Left ventricle myocardium inferior (tissue), 1 donor: ENCODE measurements around the gene AKIRIN1. TPM values are rescaled to one million over a fixed set of nuclear protein-coding genes. Genes with fewer than 3 reads are reported as not detected.
A peak's percentile ranks its signal among the peaks of the same experiment; 100 is the strongest.

Experiments
- DNase-seq: peaks from one replicate; pipeline ENCODE4 v3.0.0-alpha.2; 2020
- H3K27ac ChIP-seq: fragments of 200-600 bp; replicated peaks from 2 replicates; pipeline ENCODE4 v1.8.0; 2021
- H3K27me3 ChIP-seq: fragments of 200-600 bp; 2 replicates; pipeline ENCODE4 v1.8.0; 2021; ENCODE audit warnings: low read depth
- H3K36me3 ChIP-seq: fragments of 200-600 bp; 2 replicates; pipeline ENCODE4 v1.8.0; 2021
- H3K4me1 ChIP-seq: fragments of 200-600 bp; 2 replicates; pipeline ENCODE4 v1.8.0; 2021
- H3K4me3 ChIP-seq: fragments of 200-600 bp; 2 replicates; pipeline ENCODE4 v1.8.0; 2021; ENCODE audit warnings: mild to moderate bottlenecking, moderate library complexity
- H3K9me3 ChIP-seq: fragments of 200-600 bp; replicated peaks from 2 replicates; pipeline ENCODE4 v1.8.0; 2021
- CTCF ChIP-seq: fragments of 200-600 bp; IDR thresholded peaks from 2 replicates; pipeline ENCODE4 v1.8.0; 2021; ENCODE audit warnings: antibody characterized with exemption, mild to moderate bottlenecking, borderline replicate concordance
- intact Hi-C: fragments of 100-400 bp; cut with micrococcal nuclease; formaldehyde crosslinking; loops from one replicate; pipeline ENCODE4 v1.11.0; 2022
- total RNA-seq: library from RNA; stranded (reverse); fragmentation: NEBNext Ultra II Directional; extraction: Animal tissue kit (Norgen Biotek cat#: 25700); gene quantifications from one replicate; pipeline ENCODE4 v1.2.1, GENCODE V29; 2021
- donor health status: DM: no; HTN: yes; CAD: no; lungs with severe emphysema.

AKIRIN1 gene
- total RNA-seq, 1 donor from 2014 or later, result 61.5 TPM

- no peak for TF ChIP-seq CTCF
- DNase-seq, result no peak
- peaks cover 39% of the 10 kb centered on the region for H3K36me3 ChIP-seq
- no peaks in the 10 kb centered on the region for H3K27me3 ChIP-seq
- H3K9me3 ChIP-seq, result no peaks in the 10 kb centered on the region
- peak overlapping the region; percentile 75 for H3K4me3 ChIP-seq
- H3K4me1 ChIP-seq, result peaks cover 54% of the 10 kb centered on the region
- peak overlapping the region; percentile 96 for H3K27ac ChIP-seq
- intact Hi-C loops, result no loop called here
These were observed 35.9 kb downstream of the AKIRIN1 start for GRCh38 chr1:39026866-39027507.

DNA sequence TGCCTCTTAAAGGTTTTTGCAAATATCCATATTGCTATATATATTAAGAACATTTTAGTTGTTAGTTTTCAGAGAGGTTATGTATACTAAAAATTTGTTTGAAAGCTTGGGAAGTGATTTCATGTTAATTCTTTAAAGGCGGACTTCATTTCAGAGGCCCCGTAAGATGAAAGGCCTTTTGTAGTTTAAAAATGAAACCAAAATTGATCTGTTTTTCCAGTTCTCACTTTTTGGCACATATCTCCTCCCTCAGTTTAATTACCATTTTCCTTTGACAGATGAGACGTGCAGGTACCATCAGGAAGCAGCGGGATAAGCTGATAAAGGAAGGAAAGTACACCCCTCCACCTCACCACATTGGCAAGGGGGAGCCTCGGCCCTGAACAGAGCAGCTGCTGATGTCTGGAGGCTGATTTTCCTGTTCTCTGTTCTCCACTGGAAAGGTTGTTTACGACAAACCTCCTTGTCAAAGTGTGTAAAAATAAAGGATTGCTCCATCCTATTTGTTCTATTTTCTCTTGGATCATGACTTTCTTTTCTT lies 43.1 kb downstream of the AKIRIN1 start:
- Histone ChIP-seq H3K36me3 (peaks cover 94% of the 10 kb centered on the region), H3K4me1 (peaks cover 31% of the 10 kb centered on the region), H3K9me3 (no peaks in the 10 kb centered on the region), H3K27ac (peak overlapping the region; percentile 48), H3K27me3 (no peaks in the 10 kb centered on the region), H3K4me3 (peak overlapping the region; percentile 6)
- no peak for TF ChIP-seq CTCF
- no peak for DNase-seq
- intact Hi-C loops, result no loop called here

DNA sequence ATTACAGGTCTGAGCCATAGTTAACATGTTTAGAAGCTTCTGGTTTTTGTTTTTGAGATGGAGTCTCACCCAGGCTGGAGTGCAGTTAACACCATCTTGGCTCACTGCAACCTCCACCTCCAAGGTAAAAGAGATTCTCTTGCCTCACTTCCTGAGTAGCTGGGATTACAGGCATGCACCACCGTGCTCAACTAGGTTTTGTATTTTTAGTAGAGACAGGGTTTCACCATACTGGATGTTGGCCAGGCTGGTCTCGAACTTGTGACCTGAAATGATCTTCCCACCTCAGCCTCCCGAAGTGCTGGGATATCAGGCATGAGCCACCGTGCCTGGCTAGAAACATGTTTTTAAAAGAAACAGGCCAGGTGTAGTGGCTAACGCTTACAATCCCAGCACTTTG lies 45.6 kb downstream of the AKIRIN1 start:
- intact Hi-C loops, result no loop called here
- H3K27ac ChIP-seq, result no peak overlapping the region
- no peak for TF ChIP-seq CTCF
- H3K4me3 ChIP-seq, result no peak overlapping the region
- no peaks in the 10 kb centered on the region for H3K9me3 ChIP-seq
- peaks cover 10% of the 10 kb centered on the region for H3K4me1 ChIP-seq
- no peaks in the 10 kb centered on the region for H3K27me3 ChIP-seq
- no peak for DNase-seq
- H3K36me3 ChIP-seq, result peaks cover 84% of the 10 kb centered on the region

DNA sequence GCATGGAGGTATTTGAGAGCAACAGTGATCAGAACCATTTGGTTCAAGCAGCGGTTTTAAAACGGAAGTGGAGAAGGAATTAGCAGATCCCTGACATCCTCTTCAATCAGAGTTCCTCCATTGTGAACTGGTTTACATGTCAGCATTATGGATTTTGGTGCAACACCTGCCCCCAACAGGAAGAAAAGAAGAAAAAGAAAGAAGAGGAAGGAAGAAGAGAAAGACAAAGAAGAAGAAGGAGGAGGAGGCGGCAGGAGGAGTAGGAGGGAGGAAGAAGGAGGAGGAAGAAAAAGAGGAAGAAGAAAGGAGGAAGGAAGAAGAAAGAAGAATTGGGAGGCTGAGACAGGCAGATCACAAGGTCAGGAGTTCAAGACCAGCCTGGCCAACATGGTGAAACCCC lies 52.4 kb downstream of the AKIRIN1 start:
- peaks cover 40% of the 10 kb centered on the region for H3K36me3 ChIP-seq
- no peaks in the 10 kb centered on the region for H3K9me3 ChIP-seq
- no peak for TF ChIP-seq CTCF
- intact Hi-C loops, result no loop called here
- no peak overlapping the region for H3K4me3 ChIP-seq
- peaks cover 22% of the 10 kb centered on the region for H3K4me1 ChIP-seq
- H3K27me3 ChIP-seq, result no peaks in the 10 kb centered on the region
- H3K27ac ChIP-seq, result no peak overlapping the region
- no peak for DNase-seq

GRCh38 chr1:39044762-39045161 lies 53.7 kb downstream of the AKIRIN1 start:
- H3K4me1 ChIP-seq, result peaks cover 22% of the 10 kb centered on the region
- no peak for DNase-seq
- intact Hi-C loops, result no loop called here
- no peak overlapping the region for H3K27ac ChIP-seq
- H3K36me3 ChIP-seq, result peaks cover 37% of the 10 kb centered on the region
- no peak overlapping the region for H3K4me3 ChIP-seq
- H3K9me3 ChIP-seq, result no peaks in the 10 kb centered on the region
- no peak for TF ChIP-seq CTCF
- no peaks in the 10 kb centered on the region for H3K27me3 ChIP-seq
